Gastroesophageal sphincter (tissue), 4 donors: Measurements from ENCODE around the gene TRIM13. TPM values are rescaled to one million over a fixed set of nuclear protein-coding genes. Genes with fewer than 3 reads are reported as not detected.
A peak's percentile ranks its signal among the peaks of the same experiment; 100 is the strongest.
"Not testable (repeated sequence)": the region's sequence is repeated elsewhere in the genome, so short reads cannot be mapped to it uniquely, and the experiment has no call there.

ENCODE experiments used
- ATAC-seq: fragments of 150-250 bp; one replicate; pipeline ENCODE4 v1.9.1; 2016; ENCODE audit warnings: mild to moderate bottlenecking, moderate library complexity
- H3K27ac ChIP-seq, 4 donors: fragments of 200-600 bp; sonication (generic) in 3 of 4; 1 replicate in 3 of 4; 2 replicates in 1 of 4; pipeline ENCODE4 v1.5.1; 2016 to 2019
- H3K27me3 ChIP-seq: fragments of 200-600 bp; sonication (generic); one replicate; pipeline ENCODE4 v1.5.1; 2019
- H3K36me3 ChIP-seq, 2 donors: fragments of 200-600 bp; sonication (generic); one replicate each; pipeline ENCODE4 v1.5.1; 2019; ENCODE audit warnings: control low read depth in 1 of 2
- H3K4me1 ChIP-seq, 3 donors: fragments of 200-600 bp; sonication (generic); 1 replicate in 2 of 3; 2 replicates in 1 of 3; pipeline ENCODE4 v1.5.1; 2016 to 2019; ENCODE audit warnings: control low read depth in 2 of 3
- H3K4me3 ChIP-seq, 2 donors: fragments of 200-600 bp; sonication (generic); one replicate each; pipeline ENCODE4 v1.5.1; 2019; ENCODE audit warnings: mild to moderate bottlenecking in 1 of 2, moderate library complexity in 1 of 2
- H3K9me3 ChIP-seq, 3 donors: fragments of 200-600 bp; sonication (generic); one replicate each; pipeline ENCODE4 v1.5.1; 2017 to 2019; ENCODE audit warnings: control low read depth in 2 of 3
- EP300 ChIP-seq: sonication (generic); formaldehyde crosslinking; IDR thresholded peaks from one replicate; pipeline ENCODE4 v1.6.1; 2017; ENCODE audit warnings: antibody characterized with exemption, mild to moderate bottlenecking
- POLR2A ChIP-seq, 2 donors: fragments of 450-650 bp; IDR thresholded peaks; one replicate each; pipeline ENCODE4 v1.6.1; 2017; ENCODE audit warnings: antibody characterized with exemption in 2 of 2, mild to moderate bottlenecking in 2 of 2, moderate library complexity in 1 of 2
- POLR2AphosphoS5 ChIP-seq: sonication (generic); formaldehyde crosslinking; IDR thresholded peaks from one replicate; pipeline ENCODE4 v1.6.1; 2017; ENCODE audit warnings: antibody characterized with exemption
- WGBS, 2 donors: methylation state at CpG; one replicate each; pipeline ENCODE4 v1.1.5; 2018; ENCODE audit warnings: low coverage in 1 of 2; 5-methylcytosine and 5-hydroxymethylcytosine counted together
- total RNA-seq, 4 donors: library from RNA; depleted of rRNA; stranded (reverse); fragments of >200 nt; gene quantifications; one replicate each; pipeline ENCODE4 v1.1.0, GENCODE V29; 2016
- TF ChIP-seq, protein P1 (sequence below), 4 experiments: fragments of 200-600 bp in 2 of 4; fragments of 450-650 bp in 2 of 4; sonication (generic) in 1 of 4; IDR thresholded peaks; one replicate each; pipeline ENCODE4 v1.5.1; 2017 to 2019; ENCODE audit warnings: antibody characterized with exemption in 4 of 4, mild to moderate bottlenecking in 2 of 4, moderate library complexity in 2 of 4

The TRIM13 gene
- total RNA-seq, 4 donors from 2014 or later: 25.4 to 45.8 (median 37.5) TPM

DNA sequence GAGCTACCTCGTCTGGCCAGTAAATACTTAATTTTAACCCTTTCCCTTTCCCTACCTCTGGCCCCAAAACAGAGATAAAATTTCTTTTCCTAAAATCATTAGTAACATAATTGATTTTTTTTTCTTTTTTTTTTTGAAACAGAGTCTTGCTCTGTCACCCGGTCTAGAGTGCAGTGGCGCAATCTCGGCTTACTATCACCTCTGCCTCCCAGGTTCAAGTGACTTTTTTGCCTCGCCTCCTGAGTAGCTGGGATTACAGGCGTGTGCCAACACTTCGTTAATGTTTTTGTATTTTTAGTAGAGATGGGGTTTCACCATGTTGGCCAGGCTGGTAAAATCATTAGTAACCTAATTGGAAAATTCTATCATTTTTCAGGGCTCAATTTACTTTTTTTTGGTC lies 10.4 kb upstream of the TRIM13 start:
- TF ChIP-seq, protein P1, sequence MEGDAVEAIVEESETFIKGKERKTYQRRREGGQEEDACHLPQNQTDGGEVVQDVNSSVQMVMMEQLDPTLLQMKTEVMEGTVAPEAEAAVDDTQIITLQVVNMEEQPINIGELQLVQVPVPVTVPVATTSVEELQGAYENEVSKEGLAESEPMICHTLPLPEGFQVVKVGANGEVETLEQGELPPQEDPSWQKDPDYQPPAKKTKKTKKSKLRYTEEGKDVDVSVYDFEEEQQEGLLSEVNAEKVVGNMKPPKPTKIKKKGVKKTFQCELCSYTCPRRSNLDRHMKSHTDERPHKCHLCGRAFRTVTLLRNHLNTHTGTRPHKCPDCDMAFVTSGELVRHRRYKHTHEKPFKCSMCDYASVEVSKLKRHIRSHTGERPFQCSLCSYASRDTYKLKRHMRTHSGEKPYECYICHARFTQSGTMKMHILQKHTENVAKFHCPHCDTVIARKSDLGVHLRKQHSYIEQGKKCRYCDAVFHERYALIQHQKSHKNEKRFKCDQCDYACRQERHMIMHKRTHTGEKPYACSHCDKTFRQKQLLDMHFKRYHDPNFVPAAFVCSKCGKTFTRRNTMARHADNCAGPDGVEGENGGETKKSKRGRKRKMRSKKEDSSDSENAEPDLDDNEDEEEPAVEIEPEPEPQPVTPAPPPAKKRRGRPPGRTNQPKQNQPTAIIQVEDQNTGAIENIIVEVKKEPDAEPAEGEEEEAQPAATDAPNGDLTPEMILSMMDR (IDR thresholded peaks at IDR 0.05): no peak
- TF ChIP-seq POLR2AphosphoS5 (no peak), POLR2A (IDR thresholded peaks at IDR 0.05) (no peak), EP300 (no peak)
- no peak for ATAC-seq
- H3K36me3 ChIP-seq: peaks cover 0 to 19% of the 10 kb centered on the region in 2 donors
- H3K4me3 ChIP-seq: no peak overlapping the region
- H3K4me1 ChIP-seq: peaks cover 0 to 18% (median 0%) of the 10 kb centered on the region in 3 donors
- no peaks in the 10 kb centered on the region for H3K27me3 ChIP-seq
- H3K27ac ChIP-seq: no peak overlapping the region
- H3K9me3 ChIP-seq: no peaks in the 10 kb centered on the region
- 89 to 93% methylated on average over 7 of the region's 7 CpGs for WGBS, 2 donors

DNA sequence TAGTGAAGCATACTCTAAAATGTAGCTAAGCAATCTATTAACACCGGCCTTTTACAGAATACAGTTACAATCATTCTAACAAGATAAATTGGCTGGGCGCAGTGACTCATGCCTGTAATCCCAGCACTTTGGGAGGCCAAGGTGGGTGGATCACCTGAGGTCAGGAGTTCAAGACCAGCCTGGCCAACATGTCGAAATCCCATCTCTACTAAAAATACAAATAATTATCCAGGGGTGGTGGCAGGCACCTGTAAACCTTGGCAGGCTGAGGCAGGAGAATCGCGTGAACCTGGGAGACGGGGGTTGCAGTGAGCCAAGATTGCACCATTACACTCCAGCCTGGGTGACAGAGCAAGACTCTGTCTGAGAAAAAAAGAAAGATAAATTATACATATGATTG lies 6.2 kb upstream of the TRIM13 start:
- H3K4me3 ChIP-seq, H3K4me1 ChIP-seq, H3K27ac ChIP-seq, H3K27me3 ChIP-seq, ATAC-seq, H3K9me3 ChIP-seq: not testable (repeated sequence)
- WGBS, 2 donors: 92 to 93% methylated on average over 5 to 6 of the region's 6 CpGs
- H3K36me3 ChIP-seq: peaks cover 0 to 19% of the 10 kb centered on the region in 2 donors

DNA sequence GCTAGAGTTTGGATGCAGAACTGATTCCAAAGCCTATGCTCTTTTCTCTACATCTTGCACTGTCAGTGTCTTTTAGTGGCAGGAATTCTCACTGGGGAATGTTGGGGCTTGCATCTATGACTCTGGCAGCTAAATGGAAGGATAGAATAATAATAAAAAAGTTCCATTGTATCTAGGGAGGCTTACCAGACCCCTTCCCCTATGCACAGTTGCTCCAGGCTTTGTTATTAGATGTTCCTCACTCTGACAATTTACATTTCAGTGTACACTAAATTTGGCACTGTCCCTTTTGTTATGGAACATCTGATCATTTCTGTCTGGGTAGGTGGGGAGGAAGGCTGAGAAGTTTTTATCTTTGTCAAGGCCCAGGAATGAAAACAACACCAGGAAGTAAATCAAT lies 3.7 kb upstream of the TRIM13 start:
- no peak overlapping the region for H3K27ac ChIP-seq
- H3K4me3 ChIP-seq: no peak overlapping the region
- H3K4me1 ChIP-seq: peaks cover 0 to 14% (median 0%) of the 10 kb centered on the region in 3 donors
- ATAC-seq: no peak
- no peaks in the 10 kb centered on the region for H3K9me3 ChIP-seq
- H3K27me3 ChIP-seq: no peaks in the 10 kb centered on the region
- no peak for TF ChIP-seq POLR2A (IDR thresholded peaks at IDR 0.05)
- TF ChIP-seq, protein P1 (IDR thresholded peaks at IDR 0.05): no peak
- no peak for TF ChIP-seq EP300
- no peak for TF ChIP-seq POLR2AphosphoS5
- H3K36me3 ChIP-seq: peaks cover 0 to 16% of the 10 kb centered on the region in 2 donors

DNA sequence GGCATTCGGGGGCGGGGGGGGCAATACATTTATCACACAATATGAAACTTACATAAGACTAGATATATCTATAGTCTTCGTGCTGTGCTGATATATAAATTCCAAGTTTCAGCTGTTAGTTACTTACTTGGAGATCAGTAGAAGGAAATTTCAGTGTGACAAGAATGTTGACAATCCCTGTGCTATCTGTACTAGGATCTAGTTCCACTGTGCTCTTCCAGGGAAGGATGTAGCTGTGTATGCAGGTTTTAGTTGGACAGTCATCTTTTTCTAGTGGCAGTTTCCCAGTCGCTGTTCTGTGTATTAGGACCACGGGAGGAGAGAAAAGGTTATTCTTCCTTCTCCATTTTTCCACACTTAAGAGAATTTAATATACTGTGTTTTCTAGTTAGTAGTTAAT lies 3.2 kb upstream of the TRIM13 start:
- no peak overlapping the region for H3K4me3 ChIP-seq
- no peaks in the 10 kb centered on the region for H3K27me3 ChIP-seq
- no peak overlapping the region for H3K27ac ChIP-seq
- H3K36me3 ChIP-seq: peaks cover 0 to 15% of the 10 kb centered on the region in 2 donors
- 76 to 100% methylated on average over 3 to 5 of the region's 5 CpGs for WGBS, 2 donors
- no peaks in the 10 kb centered on the region for H3K9me3 ChIP-seq
- H3K4me1 ChIP-seq: peaks cover 0 to 19% (median 3%) of the 10 kb centered on the region in 3 donors
- TF ChIP-seq POLR2AphosphoS5 (no peak), POLR2A (IDR thresholded peaks at IDR 0.05) (no peak)
- no peak for ATAC-seq

DNA sequence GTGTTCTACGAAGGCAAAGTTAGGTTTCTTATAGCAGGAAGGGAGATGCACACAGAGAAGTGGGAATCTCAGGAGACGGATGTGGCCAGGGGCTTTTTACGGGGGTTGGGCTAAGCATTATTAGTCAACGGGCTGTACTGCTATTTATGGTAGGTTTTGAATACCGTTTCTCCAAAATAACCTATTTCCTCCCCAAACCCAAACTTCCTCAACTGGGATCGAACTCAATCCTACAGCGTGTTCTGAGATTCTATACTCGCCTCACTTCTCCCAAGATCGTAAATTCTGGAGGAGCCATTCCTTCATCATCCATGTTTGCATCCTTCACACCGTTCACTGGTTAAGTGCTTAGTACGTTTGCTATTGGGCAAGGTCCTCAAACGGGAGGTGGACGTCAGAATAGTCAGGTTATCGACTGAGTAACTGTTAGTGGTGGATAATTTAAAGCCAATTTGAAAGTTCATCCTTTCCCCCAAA lies 1.2 kb upstream of the TRIM13 start:
- peak overlapping the region; percentile 67 to 85 for H3K4me3 ChIP-seq
- no peak for ATAC-seq
- H3K9me3 ChIP-seq: no peaks in the 10 kb centered on the region
- no peak for TF ChIP-seq POLR2AphosphoS5
- TF ChIP-seq POLR2A (IDR thresholded peaks at IDR 0.05): no peak
- no peak for TF ChIP-seq EP300
- TF ChIP-seq, protein P1 (IDR thresholded peaks at IDR 0.05): no peak
- 31 to 46% methylated on average over 9 to 14 of the region's 14 CpGs for WGBS, 2 donors
- peak overlapping the region; percentile 89 to 100 (median 98) for H3K27ac ChIP-seq
- peaks cover 0 to 39% (median 18%) of the 10 kb centered on the region in 3 donors for H3K4me1 ChIP-seq
- H3K27me3 ChIP-seq: no peaks in the 10 kb centered on the region
- H3K36me3 ChIP-seq: peaks cover 0 to 16% of the 10 kb centered on the region in 2 donors

DNA sequence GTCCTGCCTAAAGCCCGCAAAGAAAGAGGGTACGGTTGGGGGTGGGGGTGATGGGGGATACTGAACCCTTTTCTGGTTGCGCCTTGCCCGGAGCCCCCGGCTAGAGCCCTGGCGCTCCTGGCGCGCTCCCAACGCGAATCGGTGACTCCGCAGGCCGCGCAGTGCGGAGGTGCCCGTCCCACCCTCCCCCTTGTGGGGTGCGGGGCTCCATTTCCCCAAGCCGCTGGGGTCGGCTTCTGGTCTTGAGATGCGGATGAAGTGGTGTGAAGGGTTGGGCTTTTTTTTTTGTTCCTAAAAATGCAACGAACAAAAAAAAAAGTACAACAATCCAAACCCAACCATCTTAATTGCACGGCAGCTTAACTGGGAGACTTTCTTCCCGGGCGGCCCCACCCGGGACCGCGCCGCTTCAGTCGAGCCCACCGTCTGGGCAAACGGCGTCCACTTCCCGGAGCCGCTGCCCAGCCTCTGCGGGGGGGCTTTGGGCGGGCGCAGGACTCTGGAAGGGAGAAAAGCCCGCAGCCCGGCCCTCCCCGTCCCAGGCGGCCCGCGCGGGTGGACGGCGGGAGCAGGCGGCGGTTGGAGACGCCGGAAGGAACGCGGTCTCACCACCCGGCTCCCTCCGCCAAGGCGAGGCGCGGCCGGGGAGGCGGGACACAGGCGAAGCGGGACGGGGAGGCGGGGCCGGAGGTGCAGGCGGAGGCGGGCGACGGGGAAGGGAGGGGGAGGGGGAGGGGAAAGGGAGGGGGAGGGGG lies 504 bp upstream of the TRIM13 start:
- 0% methylated on average over 3 to 10 of the region's 68 CpGs for WGBS, 2 donors
- peak; percentile 90 for ATAC-seq
- peaks cover 0 to 46% (median 22%) of the 10 kb centered on the region in 3 donors for H3K4me1 ChIP-seq
- H3K9me3 ChIP-seq: no peaks in the 10 kb centered on the region
- TF ChIP-seq POLR2AphosphoS5: peak; percentile 86
- no peak for TF ChIP-seq EP300
- TF ChIP-seq, protein P1 (IDR thresholded peaks at IDR 0.05): no peak
- TF ChIP-seq POLR2A (IDR thresholded peaks at IDR 0.05): peak; percentile 67 to 86
- no peaks in the 10 kb centered on the region for H3K27me3 ChIP-seq
- H3K4me3 ChIP-seq: peak overlapping the region; percentile 67 to 85
- H3K27ac ChIP-seq: peak overlapping the region; percentile 89 to 100 (median 98)
- peaks cover 0 to 14% of the 10 kb centered on the region in 2 donors for H3K36me3 ChIP-seq
